ENCODE measurements around the gene CHRDL2. TPM values are rescaled to one million over a fixed set of nuclear protein-coding genes. Genes with fewer than 3 reads are reported as not detected.
"Not testable (repeated sequence)": the region's sequence is repeated elsewhere in the genome, so short reads cannot be mapped to it uniquely, and the experiment has no call there.

The CHRDL2 gene
- total RNA-seq, 1 donor from 2014 or later: 1.8 TPM

DNA sequence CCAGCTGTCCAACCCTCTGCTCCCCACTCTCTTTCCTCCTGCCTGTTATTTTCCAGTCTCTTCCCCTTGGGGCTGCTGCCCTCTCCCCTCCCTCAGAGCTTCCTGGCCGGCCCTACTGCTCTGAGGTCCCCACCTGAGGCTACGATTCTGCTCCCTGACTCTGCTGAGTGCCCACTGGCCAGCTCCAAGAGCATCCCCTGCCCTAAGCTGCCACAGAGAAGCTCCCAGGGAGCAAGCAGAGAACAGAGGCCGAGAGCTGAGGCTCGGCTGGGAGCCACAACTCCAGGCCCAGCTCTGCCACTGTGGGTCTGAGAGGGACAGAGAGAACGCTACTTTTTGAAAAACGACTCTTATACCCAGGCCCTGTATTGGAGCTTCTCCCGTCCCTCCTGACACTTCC, 61.1 kb downstream of the CHRDL2 start:
- DNase-seq: no peak

DNA sequence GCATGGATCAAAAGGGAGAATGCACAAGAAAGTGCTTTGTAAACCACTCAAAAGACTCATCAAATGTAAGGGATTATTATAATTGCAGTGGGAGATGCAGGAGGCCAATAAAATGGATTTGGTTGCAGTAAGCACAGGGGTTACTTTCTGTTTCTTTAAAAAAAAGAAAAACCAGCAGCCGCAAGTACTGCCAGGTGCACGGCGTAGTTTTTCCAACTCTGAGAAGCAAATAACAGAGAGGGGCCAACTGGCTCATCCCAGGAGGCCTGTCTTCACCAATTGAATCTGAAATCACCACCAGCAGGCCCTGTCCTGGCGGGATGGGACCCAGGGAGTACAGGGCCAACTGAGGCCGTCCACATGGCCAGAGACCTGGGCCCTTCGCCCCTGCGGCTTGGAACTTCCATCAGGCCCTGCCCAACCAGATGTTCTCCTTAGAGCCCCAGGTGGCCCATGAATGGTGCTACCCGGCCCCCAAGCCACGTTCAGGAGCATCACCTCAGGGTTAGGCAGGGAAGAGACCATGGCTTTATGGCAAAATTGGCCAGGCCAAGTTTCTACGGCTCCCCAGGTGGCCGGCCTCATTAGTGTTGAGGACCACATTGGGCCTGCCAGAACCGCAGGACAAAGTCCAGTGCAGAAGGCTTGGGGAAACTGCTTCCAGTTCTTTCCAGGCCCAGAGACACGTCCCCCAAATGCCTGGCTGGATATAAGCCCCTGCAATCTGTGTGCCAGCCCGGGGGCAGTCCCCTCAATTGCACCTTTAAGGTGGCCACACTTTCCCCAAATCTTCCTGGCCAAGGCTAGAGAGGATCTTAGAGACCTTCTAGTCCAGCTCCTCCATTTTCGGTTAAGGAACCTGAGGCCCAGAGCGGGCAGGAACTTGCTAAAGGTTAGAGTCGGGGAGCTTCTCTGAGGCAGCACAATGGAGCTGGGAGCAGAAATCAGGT, 61.7 kb downstream of the CHRDL2 start:
- peak; percentile 23 for DNase-seq

DNA sequence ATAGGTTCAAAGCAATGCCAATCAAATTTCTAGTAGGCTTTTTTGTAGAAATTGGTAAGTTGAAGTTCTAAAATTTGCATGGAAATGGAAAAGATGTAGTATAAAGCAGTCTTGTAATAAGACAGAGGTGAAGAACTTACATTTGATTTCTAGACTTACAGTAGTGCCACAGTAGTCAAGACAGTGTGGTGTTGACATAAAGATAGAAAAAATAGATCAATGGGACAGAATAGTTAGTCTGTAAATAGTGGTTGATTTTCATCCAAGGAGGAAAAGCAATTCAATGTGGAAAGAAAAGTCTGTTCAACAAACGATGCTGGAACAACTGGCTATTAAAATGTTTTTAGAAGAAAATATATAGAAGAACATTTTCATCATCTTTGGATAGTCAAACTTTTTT, 67.9 kb downstream of the CHRDL2 start:
- no peak for DNase-seq

DNA sequence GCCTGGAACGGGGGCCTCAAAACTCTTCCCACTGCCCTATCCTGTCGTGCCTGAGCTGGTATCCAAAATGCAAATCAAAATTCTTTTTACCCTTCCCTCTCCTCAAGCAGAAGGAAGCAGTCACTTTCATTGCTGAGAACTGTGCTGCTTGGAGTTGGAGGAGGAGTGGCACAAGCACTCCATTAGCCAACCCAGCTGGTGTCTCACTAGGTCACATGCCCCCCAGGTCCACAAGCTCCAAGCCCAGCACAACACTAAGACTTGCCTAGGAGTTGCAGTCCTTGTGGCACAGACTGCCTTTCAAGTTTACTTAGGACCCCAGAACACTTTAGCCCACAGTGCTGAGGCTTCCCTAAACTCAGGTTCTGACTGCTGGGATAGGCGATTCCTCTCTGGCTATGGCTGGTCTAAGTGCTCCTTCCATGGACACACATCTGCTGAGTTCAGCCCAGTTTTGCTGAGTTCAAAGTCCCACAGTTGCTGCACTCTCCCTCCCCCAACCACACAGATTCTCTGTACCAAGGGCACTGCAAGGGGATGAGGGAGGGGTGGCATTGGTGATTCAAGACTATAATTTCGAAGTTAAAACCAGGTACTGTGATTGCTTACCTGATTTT, 68.6 kb downstream of the CHRDL2 start:
- no peak for DNase-seq

DNA sequence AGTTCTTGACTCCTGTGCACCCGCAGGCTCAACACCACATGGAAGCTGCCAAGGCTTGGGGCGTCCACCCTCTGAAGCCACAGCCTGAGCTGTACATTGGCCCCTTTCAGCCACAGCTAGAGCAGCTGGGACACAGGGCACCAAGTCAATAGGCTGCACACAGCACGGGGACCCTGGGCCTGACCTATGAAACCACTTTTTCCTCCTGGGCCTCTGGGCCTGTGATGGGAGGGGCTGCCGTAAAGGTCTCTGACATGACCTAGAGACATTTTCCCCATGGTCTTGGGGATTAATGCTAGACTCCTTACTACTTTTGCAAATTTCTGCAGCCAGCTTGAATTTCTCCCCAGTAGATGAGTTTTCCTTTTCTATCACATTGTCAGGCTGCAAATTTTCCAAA, 72.1 kb downstream of the CHRDL2 start:
- not testable (repeated sequence) for DNase-seq

DNA sequence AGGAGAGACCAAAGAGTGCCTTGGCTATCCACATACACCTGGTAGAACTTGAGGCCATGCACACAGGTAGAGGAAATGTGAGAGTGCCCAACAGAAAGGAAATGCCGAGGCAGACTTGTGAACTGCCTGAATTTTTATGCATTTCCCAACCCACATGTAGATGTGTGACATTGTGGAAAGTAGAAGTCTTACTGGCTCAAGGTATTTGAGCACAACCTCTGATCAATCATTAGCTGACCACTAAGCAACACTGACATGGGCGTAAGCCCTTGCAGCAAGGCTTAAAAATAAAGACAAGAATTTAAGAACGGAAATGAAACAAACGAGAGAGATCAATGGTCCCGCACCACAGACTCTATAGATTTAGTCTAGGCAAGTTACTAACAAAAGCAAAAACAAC, 76.2 kb downstream of the CHRDL2 start:
- no peak for DNase-seq

DNA sequence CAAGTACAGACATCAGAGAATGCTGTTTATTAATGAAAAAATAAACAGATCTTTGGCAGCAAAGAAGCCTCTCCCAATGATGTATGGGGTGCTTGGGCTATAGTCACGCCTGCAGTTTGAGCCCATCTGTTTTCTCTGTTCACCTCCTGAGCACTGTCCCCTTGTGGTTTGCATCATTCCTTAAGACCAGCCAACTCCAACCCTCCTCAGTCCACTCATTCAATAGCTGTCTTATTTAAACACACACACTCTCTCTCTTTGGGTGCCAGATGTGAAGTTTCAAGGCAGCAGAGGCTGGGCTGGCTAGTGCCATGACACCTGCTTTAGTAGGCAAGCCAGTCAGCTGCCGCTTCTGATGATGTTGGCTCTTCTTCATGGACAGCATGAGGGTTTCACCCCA, 80.7 kb downstream of the CHRDL2 start:
- DNase-seq: peak; percentile 82

DNA sequence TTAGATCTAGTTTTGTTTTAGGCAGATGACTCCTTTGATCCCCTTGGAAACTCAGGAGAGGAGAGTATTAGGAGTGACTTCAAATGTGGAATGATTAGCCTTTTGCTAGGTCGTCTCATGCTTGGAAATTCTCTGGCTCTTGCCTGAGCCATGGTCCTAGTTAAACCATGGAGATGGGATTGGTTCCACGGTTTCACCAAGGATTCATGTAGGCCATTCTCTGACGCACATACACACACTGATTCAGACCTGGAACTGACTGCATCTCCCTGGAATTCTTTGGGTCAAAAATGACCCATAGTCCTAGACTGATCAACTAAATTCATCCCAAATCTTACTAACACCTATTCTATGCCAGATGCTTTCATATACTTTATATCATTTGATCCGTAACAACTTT, 82.3 kb downstream of the CHRDL2 start:
- no peak for DNase-seq

DNA sequence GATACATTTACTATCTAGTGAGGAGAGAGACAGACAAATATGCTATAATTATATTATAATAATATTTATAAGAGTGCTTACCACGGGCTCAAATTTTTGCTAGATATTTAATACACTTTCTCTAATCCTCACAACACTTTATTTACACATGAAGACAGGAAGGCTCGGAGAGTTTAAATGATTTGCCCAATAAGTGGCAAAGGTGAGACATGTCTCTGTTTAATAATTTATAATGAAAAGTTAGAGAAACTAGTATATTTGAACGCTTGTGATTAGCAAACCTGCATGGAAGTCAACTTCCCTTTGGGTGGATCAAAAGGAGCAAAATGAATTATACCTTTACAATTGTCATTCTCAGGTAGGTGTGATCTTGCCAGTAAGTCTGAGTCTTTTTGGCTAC, 83.4 kb downstream of the CHRDL2 start:
- no peak for DNase-seq

DNA sequence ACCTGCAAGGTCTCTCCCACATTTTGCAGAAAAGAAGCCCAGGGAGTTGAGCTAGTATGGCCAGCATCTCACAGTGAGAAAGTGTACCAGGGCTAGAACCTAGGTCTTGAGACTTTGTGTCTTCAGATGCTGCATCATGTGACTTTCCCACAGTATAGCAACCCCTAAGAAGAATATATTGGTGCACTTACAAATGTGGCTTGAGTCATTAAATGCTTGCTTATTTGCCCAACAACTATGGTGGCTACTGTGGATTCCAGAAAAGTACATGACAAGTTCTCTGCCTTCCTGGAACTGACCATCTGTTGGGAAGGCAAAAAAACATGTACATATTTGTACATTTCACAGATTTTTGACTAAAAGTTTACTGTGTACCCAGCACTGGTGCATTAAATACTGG, 83.8 kb downstream of the CHRDL2 start:
- DNase-seq: no peak

DNA sequence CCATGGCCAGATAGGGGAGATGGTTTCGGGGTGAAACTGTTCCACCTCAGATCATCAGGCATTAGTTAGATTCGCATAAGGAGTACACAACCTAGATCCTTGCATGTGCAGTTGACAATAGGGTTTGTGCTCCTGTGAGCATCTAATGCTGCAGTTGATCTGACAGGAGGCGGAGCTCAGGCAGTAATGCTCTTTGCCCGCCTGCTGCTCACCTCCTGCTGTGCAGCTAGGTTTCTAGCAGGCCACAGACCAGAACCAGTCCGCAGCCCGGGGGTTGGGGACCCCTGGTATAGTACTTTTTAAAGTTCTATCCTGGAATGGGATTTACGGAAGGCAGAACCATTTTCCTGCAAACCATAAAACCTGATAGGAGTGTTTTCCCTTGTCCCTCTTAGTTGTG, 84.3 kb downstream of the CHRDL2 start:
- DNase-seq: no peak

Small RNA genes within 50 kb of the gene (small RNA-seq; reads per million reads assigned to genes)
- gene MIR4696 (ENCODE audit: low replicate concordance) (not detected), gene RANP3 (ENCODE audit: low replicate concordance) (not detected), gene RN7SKP297 (ENCODE audit: low replicate concordance) (not detected)

Other genes starting within 250 kb of the CHRDL2 start
- gene LIPT2, start 237.7 kb downstream of the CHRDL2 start, total RNA-seq: 3.3 TPM
- 15.0 TPM for gene POLD3, start 138.8 kb downstream of the CHRDL2 start, total RNA-seq
- 28.7 TPM for gene RNF169, start 17.4 kb upstream of the CHRDL2 start, total RNA-seq
- 12.3 TPM for gene XRRA1, start 217.7 kb upstream of the CHRDL2 start, total RNA-seq
- 35.8 TPM for gene SPCS2, start 217.8 kb upstream of the CHRDL2 start, total RNA-seq